Measurements from ENCODE around the gene ANKS6.

ANKS6 gene

DNA sequence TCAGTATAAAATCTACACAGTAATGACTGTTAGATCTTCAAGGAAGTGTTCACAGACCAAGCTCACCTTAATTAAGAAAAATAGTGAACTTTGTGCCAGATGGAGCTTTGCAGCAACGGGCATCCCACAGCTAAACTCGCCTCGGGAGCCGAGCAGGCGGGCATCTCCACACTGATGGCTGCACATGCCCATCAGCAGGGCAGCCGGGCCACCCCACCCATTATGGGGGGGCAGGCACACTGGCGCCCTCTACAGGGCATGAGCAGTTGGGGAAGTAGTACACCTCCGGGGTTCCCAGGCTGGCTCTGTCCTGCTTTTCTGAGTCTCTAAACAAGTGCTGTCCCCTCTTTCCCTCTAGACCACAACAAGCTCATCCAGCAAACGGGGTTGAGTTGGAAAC, 21.6 kb downstream of the ANKS6 start:
- in situ Hi-C loops (cut with HindIII; ENCODE audit: low sequenced_read_pairs), result no loop called here

DNA sequence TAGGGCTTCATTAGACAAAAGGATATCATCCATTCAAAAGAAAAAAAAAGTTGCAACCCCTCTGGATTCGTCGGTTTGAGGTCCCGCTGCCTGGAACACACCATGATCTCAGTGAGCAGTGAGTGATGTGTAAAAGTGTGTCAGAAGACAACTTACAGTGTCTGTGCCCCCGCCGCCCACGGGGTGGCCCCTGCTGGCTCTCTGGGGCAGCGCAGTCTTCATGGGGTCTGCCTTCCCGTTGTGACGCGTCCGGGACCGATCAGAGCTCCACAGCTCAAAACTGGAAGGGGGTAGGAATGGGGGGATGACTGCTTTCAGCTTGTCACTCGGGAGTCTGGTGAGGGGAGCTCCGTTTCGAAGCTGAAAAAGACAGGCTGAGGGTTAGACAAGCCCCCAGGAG, 22.6 kb downstream of the ANKS6 start:
- in situ Hi-C loops (cut with HindIII; ENCODE audit: low sequenced_read_pairs), result no loop called here

DNA sequence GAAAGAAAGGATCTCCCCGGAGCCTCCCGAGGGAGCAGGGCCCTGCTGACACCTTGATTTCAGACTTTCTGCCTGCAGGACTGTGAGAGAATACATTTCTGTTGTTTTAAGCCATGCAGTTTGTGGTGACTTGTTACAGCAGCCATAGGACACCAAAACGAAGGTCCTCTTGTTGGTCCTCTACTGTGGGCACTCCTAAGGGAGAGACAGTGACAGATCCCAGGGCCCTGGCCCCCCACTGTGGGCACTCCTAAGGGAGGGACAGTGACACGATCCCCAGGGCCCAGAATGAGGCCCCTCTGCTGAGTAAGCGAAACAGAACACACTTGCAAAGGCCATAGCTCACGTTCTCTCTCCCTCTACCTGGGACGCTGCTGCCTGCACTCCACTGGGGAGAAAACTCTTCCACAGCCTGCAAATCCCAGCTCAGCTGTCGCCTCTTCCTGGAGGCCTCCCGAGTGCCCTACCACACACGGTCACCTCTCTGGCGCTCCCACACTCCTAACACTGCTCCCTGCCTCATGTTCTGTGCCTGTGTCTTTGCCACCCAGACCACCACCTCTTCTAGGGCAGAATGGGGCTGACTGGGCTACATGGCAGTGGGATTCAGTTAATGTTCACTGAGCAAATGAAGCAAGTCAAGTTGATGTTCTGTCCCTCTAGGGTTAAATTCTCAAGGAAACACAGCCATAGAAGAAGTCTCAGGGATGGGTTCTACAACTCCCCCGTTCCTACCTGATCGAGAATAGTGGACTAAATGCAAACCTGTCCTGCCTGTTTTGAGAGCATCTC, 23.8 kb downstream of the ANKS6 start:
- in situ Hi-C loops (cut with HindIII; ENCODE audit: low sequenced_read_pairs), result no loop called here

DNA sequence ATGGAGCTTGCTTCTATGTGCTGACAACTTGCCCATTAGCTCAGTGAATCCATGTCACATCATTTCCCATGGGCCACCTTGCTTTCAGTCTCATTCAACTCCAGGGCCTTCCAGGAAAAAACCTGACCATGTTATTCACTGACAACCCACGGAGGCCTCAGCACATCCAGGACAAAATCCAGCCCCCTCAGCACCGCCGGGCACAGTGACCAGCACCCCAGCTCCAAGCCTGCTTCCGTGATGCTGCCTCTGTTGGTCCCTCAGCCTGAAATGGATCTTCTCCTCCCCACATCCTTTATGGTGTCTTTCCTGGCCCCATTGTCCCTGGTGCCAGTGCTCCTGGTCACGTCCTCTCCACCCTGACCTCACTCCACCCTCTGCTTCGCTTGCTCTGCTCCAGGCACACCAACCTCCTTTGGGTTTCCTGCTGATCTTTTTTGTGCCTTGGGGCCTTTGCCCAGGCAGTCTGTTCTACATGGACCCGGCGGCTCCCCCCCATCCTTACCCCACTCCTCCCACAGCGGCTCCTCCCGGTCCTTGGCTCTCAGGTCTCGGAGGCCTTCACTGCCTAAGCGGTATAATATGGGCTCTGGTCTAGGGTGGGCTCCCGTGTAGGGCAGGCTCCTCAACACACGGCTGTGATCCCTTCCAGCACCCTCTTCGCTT, 25.0 kb downstream of the ANKS6 start:
- in situ Hi-C loops (cut with HindIII; ENCODE audit: low sequenced_read_pairs), result no loop called here

DNA sequence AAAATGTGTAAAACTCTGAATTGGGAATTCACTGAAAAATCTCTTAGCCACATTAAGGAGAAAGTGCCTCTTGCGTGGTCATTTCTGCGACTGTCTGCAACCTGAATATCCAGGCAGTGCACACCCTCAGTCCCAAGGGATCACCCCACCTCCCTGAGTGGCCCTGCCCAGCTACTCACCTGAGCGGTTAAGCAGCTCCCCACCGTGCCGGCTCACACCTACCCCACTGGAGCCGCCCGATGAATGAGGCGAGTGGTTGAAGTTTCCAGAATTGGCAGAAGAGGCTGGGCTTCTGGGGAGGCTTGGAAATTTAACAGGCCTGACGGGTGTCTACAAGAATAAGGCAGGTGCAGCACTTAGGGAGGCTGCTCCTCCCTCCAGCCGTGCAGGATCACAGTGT, 25.6 kb downstream of the ANKS6 start:
- in situ Hi-C loops (cut with HindIII; ENCODE audit: low sequenced_read_pairs), result no loop called here

DNA sequence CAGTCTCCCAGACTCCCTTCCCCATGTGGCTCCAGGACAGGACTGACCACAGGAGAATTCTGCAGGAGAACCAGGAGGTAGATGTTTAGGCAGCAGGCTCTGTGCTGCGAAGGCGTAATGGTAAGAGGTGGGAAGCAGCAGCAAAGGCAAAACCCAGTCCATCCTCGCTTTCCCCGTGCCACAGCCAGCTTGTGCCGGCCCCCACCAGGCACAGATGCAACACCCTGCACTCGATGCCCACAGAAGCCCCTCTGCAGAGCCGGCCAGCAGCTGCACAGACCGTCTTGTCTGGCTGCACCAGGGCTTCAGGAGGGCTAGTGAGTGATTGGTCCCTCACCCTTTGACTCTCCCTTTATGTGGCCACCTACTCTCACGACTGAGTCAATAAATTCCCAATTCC, 28.0 kb downstream of the ANKS6 start:
- in situ Hi-C loops (cut with HindIII; ENCODE audit: low sequenced_read_pairs), result no loop called here

DNA sequence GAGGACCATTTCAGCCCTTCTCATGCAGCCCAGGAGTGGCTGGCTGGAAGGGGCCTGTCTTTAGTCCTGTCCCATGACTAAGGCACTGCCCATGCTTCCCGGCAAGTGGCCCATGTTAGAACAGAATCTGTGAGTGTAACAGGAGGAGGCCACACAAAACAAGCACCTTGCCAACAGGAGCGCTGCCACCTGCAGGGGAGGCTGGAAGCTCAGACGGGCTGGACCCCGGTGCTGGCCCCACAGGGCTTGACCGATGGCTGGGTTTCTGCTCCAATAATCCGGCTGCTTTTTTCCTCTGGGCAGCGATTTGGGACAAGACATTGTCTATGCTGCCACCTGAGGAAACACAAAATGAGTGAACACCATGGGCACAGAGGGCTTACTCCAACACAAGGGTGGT, 28.4 kb downstream of the ANKS6 start:
- in situ Hi-C loops (cut with HindIII; ENCODE audit: low sequenced_read_pairs), result no loop called here

DNA sequence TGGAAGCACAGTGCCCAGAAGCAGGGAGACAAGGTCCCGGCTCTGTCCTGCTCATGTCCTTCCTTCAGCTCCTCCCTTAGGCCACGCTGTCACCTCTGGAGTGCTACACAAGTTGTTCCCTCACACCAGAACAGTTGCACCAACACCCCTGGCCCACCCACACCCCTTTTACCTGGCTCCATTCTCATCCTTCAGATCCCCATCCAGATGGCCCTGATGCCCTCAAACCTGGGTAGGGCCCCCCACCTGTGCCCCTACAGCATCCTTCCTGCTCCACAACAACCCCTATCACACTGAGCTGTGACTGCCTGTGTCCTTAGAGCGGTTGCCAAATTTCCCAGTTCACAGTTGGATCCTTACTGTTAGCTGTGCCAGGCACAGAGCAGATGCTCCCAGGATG, 29.2 kb downstream of the ANKS6 start:
- in situ Hi-C loops (cut with HindIII; ENCODE audit: low sequenced_read_pairs), result no loop called here

DNA sequence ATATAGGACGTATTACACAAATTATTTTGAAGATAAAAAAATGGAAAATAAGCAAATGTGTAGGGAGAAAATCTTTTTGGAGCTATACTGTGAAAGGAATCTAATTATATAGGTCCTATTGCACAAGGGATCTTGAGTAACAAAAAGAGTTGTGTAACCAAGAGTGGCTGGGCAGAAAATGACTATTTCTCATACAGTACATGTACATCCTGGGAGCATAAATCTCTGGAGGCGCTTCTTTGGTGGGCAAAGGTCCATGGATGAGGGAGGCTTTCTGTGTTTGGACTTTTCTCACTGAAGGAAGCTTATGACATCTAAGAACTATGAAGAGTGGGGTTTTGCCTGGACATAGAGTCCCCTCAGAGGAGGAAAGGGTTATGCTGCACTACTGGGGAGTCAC, 29.8 kb downstream of the ANKS6 start:
- in situ Hi-C loops (cut with HindIII; ENCODE audit: low sequenced_read_pairs), result no loop called here

DNA sequence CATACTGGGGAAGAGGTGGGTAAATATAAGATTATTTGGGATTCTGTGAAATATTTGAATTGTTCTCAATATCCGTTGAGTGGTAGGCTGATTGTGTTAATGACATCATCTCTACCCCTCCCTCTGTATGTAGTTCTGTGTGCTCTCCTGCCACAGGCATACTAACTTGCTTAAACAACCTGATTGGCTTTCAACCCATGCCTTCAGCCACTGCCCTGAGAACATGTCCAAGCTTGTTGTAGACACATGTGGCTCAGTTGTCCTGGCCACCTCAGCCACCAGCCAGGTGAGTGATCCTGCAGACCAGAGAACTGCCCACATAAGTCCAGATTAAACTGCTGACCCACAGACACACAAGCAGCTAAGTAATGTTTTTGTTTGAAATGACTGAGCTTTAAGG, 31.1 kb downstream of the ANKS6 start:
- in situ Hi-C loops (cut with HindIII; ENCODE audit: low sequenced_read_pairs), result no loop called here

DNA sequence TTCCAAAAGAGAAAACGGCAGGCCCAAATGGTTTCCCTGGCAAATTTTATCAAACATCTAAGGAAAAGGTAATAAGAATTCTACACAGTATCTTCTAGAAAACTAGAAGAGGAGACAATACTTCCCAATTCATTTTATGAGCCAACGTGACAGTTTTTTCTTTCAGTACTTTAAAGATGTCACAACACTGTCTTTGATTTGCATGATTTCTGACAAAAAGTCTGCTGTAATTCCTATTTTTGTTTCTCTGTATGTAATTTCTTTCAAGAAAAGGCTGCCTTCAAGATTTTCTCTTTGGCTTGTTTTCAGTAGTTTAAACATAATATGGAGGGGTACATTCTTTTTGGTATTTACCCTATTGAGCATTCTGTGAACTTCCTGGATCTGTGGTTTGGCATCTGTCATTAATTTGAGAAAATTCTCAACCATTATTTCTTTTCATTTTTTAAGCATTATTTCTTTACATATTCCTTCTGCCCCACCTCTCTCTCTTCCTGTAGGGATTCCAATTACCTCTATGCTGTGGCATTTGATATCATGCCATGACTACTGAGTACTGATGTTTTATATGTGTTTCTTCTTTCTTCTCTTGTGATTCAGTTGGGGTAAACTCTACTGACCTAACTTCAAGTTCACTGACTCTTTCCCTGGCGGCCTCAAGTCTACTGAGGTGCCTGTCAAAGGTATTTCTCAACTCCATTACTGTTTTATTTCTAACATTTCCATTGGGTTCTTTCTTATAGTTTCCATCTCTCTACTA, 32.2 kb downstream of the ANKS6 start:
- in situ Hi-C loops (cut with HindIII; ENCODE audit: low sequenced_read_pairs), result no loop called here

DNA sequence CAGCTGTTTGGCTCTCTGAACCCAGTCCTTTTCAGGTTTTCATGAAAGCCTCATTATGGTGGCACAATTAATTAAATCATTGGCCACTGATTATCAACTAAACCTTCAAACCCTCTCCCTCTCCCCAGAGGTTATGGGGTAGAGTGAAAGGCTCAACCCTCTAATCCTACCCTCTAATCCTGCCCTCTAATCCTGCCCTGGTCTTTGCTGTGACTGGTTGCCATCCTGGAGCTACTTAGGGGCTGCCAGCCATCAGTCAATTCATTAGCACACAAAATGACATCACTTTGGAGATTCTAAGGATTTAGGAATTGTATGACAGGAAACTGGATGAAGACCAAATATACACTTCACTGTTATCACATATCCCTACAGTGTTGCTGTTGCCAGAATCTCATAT, 36.1 kb downstream of the ANKS6 start:
- in situ Hi-C loops (cut with HindIII; ENCODE audit: low sequenced_read_pairs), result no loop called here

DNA sequence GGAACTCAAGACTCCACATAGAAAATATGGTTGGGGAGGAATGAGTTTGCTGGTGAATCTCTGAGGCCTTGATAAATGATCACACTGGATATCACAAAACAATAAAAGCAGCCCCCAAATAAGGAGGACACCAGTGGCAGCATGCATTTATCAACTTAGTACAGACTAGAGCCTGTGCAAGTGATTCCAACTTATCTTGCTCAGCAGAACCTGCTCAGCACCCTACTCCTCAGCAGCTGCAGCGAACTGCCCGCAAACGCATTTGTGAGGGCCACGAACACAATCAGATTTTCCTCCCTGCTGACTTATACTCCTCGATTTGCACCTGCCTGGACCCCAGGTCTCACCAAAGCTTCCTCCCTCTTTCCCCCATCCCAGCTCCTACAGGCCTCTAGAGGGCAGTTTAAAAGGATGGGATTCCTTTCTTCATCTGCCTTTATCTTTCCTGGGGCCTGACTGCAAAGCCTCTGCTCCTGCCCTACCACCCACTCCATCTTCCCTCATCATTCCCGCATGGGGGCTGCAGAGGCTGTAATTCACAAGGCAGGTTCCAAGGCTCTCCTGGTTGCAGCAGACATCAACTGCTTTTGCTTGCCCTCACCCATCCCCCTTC, 41.2 kb downstream of the ANKS6 start:
- in situ Hi-C loops (cut with HindIII; ENCODE audit: low sequenced_read_pairs), result no loop called here

DNA sequence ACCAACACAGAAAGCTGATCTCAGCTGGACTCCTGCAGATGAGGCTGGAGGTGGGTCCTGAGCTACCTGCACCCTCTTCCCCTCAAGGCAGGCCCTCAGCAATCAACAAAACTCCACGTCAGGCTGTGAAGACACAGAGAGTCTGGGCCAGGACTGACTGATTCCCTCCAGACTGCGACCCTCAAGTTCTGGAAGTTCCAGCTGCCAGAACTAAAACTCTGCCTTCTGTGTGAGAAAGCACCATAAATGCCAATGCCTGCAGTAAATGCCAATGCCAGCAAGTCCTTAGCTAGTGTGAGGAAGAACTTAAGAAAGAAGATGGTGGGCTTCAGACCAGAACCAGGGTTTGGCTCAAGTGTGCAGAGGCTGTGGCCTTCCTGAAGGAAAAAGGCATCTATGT, 45.1 kb downstream of the ANKS6 start:
- in situ Hi-C loops (cut with HindIII; ENCODE audit: low sequenced_read_pairs), result no loop called here

DNA sequence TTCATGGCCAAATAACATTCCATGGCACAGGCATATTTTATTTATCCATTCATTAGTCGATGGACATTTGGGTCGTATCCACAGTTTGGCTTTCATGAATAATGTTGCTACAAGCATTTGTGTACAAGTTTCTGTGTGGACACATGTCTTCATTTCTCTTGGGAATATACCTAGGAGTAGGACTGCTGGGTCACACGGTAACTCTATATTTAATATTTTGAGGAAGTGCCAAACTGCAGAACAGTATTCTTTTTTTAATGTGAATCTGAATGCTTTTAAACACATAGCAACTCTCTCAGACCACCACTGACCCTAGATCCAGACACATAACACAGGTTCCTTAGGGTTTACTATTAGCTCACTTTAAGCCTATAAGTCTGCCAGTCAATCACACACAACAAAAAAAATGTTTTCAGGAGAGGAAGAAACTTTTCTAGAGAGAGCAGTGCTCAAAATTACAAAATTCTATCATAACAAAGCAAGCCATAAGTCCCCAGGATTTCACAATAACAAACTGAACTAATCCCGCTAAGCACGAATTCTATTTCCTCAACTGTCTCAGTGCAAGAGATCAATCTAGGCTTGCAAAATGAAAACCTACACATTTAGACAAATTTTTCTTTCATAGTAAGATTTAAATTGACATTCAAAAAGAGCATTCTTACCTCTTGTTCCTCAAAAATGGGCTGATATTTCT, 45.8 kb downstream of the ANKS6 start:
- in situ Hi-C loops (cut with HindIII; ENCODE audit: low sequenced_read_pairs), result no loop called here

DNA sequence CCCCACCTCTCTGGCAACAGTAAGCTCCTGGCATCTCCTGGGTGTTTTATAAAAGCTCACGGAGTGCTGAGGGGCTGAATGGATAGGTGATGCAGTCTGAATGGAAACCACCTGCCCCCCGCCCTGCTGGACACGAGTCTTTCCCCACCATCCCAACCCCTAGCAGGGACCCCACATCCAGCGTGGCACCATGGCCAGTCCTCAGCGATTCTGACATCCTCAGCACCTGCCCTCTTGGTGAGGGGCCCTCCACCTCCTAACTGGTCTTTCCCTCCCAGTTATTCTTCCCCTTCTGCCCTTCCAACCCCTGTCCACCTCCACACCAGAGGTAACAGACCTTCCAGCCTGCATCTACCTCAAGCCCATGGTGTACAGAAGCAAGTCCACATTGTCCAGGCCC, 48.9 kb downstream of the ANKS6 start:
- in situ Hi-C loops (cut with HindIII; ENCODE audit: low sequenced_read_pairs), result no loop called here

DNA sequence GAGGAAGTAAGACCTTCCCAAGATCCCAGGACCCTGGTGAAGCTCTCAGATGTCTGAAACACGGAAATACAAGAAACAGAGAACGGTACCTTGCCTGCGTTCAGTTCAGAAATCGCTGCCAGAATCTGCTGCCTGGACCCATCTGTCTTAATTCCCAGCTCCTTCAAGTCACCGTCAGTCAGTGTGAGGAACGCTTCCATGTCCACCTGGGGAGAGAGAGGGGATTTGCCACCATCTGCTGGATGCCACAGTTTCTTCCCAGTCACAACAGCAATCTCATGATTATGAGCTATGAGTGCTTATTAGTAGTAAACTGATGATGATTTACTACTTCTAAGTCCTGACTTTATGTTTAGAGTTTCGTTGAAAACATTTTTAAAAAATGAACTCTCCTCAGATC, 50.9 kb downstream of the ANKS6 start:
- in situ Hi-C loops (cut with HindIII; ENCODE audit: low sequenced_read_pairs), result no loop called here

DNA sequence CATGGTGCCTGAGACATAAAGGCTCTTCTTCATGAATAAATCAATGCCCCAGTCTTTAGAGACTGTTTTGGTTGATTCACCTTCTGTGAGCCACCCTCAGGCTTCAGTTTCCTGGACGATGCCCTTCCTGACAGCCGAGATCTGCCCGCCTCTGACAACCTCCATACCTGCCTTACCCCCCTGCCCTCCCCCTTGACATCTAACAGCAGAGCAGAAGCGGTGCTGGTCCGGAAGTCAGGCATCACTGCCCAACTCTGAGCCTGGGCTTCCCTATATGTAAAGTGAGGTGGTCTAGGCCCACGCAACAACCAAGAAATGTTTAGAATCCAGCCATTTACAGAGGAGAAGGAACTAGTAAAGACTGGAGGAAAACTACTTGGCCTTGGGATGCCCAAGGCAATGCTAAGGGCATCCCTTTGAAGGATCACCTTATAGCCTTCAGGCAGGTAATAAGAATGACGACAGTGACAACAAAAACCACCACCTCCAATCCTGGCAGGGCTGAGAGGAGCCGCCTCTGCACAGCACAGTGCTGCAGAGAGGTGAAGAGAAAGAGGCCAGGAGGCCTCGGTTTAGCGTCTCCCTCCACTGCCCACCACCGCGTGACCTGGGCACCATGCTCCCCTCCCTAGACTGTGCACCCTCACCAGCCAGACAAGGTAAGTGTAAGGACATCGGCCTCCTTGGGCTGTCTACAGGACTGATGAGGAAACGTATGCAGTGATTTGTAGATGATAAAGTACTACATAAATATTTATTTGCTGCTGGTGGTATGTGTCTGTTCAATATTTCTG, 52.3 kb downstream of the ANKS6 start:
- in situ Hi-C loops (cut with HindIII; ENCODE audit: low sequenced_read_pairs), result no loop called here

DNA sequence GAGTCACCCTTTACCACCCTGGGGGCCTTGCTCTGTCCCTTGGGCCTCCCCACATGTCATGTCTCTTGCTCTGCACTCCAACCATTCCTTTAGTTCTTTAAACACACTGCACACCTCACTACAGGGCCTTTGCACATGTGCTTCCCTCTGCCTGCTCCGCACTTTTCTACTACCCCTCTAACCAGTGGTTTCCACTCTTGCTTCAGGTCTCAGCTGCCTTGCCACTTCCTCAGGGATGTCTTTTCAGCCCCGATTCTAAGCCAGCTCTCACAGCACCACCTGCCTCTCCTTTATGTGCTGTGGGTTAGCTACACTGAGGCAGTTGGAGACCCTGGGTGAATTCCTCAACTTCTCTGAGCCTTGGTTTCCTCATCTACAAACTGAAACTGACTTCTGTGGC, 53.0 kb downstream of the ANKS6 start:
- in situ Hi-C loops (cut with HindIII; ENCODE audit: low sequenced_read_pairs), result no loop called here

Data from DLD1 (cell line).